Upper lobe of right lung (tissue), 1 donor: ENCODE results near the gene IER3. TPM values are rescaled to one million over a fixed set of nuclear protein-coding genes. Genes with fewer than 3 reads are reported as not detected.

ENCODE experiments used
- ATAC-seq: fragments of 200-7000 bp; cut with Tn5 transposase; one replicate; pipeline ENCODE4 v1.9.1; 2020; ENCODE audit warnings: mild to moderate bottlenecking, moderate library complexity
- DNase-seq: peaks from one replicate; pipeline ENCODE4 v3.0.0-alpha.2; 2020
- H3K27ac ChIP-seq: fragments of 200-600 bp; one replicate; pipeline ENCODE4 v1.8.0; 2022
- H3K27me3 ChIP-seq: fragments of 200-600 bp; one replicate; pipeline ENCODE4 v1.8.0; 2022; ENCODE audit warnings: mild to moderate bottlenecking
- H3K36me3 ChIP-seq: fragments of 200-600 bp; one replicate; pipeline ENCODE4 v1.8.0; 2022
- H3K4me1 ChIP-seq: fragments of 200-600 bp; one replicate; pipeline ENCODE4 v1.8.0; 2022
- H3K4me3 ChIP-seq: fragments of 200-600 bp; one replicate; pipeline ENCODE4 v1.8.0; 2022; ENCODE audit warnings: mild to moderate bottlenecking
- H3K9me3 ChIP-seq: fragments of 200-600 bp; one replicate; pipeline ENCODE4 v1.8.0; 2022
- CTCF ChIP-seq: fragments of 200-600 bp; IDR thresholded peaks from one replicate; pipeline ENCODE4 v1.8.0; 2022; ENCODE audit warnings: antibody characterized with exemption
- intact Hi-C: fragments of 100-400 bp; cut with DNase I; formaldehyde crosslinking; loops from one replicate; pipeline ENCODE4 v1.11.0; 2022
- total RNA-seq: library from RNA; stranded (reverse); fragmentation: NEBNext Ultra II Directional; extraction: Animal tissue kit (Norgen Biotek cat#: 25700); gene quantifications from one replicate; pipeline ENCODE4 v1.2.1, GENCODE V29; 2021
- donor health status: DM: no; HTN: yes; CAD: no; lungs with severe emphysema.

Gene IER3
- total RNA-seq, 1 donor from 2014 or later: 35.4 TPM

GRCh38 chr6:30754631-30755030, 10.3 kb upstream of the IER3 start:
- intact Hi-C loops: no loop called here
- DNase-seq: no peak
- H3K27ac ChIP-seq: no peak overlapping the region

DNA sequence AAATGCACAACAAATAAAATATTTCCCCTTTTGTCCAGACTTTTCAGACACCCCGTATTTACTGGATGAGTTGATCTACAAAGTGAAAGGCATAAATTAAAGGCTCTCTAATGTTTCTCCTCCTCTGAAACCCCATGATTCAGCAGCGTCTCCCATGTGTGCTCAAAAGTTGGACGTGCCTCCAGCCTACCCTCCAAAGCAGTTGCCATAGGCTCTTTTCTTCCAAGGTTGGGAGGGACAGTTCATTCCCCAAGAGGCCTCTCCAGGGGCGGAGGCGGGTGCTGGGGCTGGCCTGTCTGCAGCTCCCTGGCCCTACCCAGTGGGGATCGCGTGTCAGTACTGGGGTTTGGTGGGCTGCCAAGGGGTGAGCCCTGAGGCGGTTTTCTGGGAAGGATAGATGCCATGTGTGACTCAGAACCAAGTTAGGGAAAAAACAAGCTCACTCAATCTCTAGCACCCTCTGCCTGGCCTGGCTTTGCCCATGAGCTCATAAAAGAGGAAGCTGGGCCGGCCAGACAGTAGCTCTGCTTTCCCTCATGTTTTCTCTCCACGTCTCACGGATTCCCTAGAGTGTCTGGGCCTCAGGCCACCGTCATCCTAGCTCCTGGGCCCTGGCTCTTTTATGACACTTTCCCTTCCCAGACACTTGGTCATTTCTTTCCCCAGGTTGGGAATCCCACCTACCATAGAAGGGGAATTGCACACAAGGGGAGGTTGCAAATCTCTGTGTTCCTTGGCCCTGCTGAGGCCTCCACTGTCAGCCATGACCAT, 8.0 kb upstream of the IER3 start:
- H3K36me3 ChIP-seq: no peaks in the 10 kb centered on the region
- peak overlapping the region; percentile 86 for H3K27ac ChIP-seq
- H3K4me1 ChIP-seq: peaks cover 45% of the 10 kb centered on the region
- intact Hi-C loops: no loop called here
- DNase-seq (peak; percentile 93), ATAC-seq (peak; percentile 91)
- TF ChIP-seq CTCF: no peak
- no peaks in the 10 kb centered on the region for H3K9me3 ChIP-seq
- no peak overlapping the region for H3K4me3 ChIP-seq
- H3K27me3 ChIP-seq: no peaks in the 10 kb centered on the region

More at GRCh38 chr6:30754631-30755030, 10.3 kb upstream of the IER3 start:
- no peak for TF ChIP-seq CTCF
- Histone ChIP-seq H3K9me3 (no peaks in the 10 kb centered on the region), H3K27me3 (no peaks in the 10 kb centered on the region), H3K4me3 (no peak overlapping the region), H3K4me1 (peaks cover 35% of the 10 kb centered on the region), H3K36me3 (no peaks in the 10 kb centered on the region)
- ATAC-seq: no peak

DNA sequence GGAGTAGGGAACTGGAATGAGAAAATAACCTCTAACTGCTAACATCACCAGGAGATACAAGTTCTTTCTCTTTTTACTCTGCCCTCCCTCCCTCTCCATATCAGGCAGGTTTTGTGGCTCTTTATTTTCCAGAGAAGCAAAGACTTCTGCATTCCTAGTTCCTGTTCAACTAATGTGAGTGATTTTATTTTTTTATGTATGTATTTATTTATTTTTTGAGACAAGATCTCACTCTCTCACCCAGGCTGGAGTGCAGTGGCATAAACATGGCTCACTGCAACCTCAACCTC, 6.0 kb upstream of the IER3 start:
- peaks cover 41% of the 10 kb centered on the region for H3K4me1 ChIP-seq
- intact Hi-C loops: no loop called here
- no peak overlapping the region for H3K4me3 ChIP-seq
- DNase-seq (no peak), ATAC-seq (no peak)
- no peak for TF ChIP-seq CTCF
- H3K36me3 ChIP-seq: no peaks in the 10 kb centered on the region
- no peaks in the 10 kb centered on the region for H3K9me3 ChIP-seq
- no peaks in the 10 kb centered on the region for H3K27me3 ChIP-seq
- no peak overlapping the region for H3K27ac ChIP-seq

DNA sequence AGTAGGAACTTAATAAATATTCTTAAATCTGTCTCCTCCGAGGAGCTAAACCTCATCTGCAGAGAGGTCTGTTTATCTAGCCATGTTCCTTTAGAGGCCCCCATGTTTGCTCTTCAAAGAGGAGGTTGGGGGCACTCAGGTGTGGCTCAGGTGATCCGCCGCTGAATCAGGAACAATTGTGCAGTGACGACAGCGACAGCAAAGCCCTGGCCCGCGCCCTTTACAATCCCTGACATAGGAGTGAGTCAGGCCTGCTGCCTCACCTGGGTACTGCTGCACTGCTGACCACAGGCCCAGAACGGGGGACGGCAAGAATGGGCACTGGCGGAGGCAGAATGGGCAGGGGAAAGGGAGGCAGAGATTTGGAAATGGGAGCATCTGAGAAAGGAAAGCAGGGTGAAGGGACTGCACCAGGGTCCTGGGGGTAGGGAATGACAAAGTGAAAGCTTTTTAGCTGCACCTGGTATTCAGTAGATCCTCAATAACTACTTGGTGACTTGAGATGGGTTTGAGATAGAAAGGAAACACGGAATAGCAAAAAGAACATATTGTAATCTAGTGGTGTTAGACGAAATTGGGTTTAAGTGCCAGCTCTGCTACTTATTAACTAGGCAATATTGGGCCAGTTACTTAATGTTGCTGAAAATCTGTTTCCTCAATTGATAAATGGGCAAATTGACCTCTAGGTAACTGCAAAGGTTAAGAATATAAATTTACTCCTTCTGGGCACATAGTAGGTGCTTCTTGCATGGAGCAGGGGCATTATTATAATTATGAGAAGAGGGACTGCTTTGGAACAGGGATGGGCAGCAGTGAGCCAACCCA, 5.4 kb upstream of the IER3 start:
- ATAC-seq (no peak), DNase-seq (no peak)
- H3K4me1 ChIP-seq: peaks cover 46% of the 10 kb centered on the region
- intact Hi-C loops: no loop called here
- peak overlapping the region; percentile 14 for H3K27ac ChIP-seq
- no peaks in the 10 kb centered on the region for H3K9me3 ChIP-seq
- no peaks in the 10 kb centered on the region for H3K36me3 ChIP-seq
- no peak overlapping the region for H3K4me3 ChIP-seq
- no peak for TF ChIP-seq CTCF
- no peaks in the 10 kb centered on the region for H3K27me3 ChIP-seq

- no peak overlapping the region for H3K4me3 ChIP-seq
- H3K36me3 ChIP-seq: no peaks in the 10 kb centered on the region
- H3K27ac ChIP-seq: peak overlapping the region; percentile 14
- ATAC-seq (no peak), DNase-seq (no peak)
- no peaks in the 10 kb centered on the region for H3K27me3 ChIP-seq
- no peaks in the 10 kb centered on the region for H3K9me3 ChIP-seq
- intact Hi-C loops: no loop called here
- TF ChIP-seq CTCF: no peak
- H3K4me1 ChIP-seq: peaks cover 48% of the 10 kb centered on the region
Observed at GRCh38 chr6:30748851-30749540, 4.6 kb upstream of the IER3 start.
